GM23248 (cell line): ENCODE results near the gene GHRL.

Experiments
- EZH2 ChIP-seq: fragments of 200-600 bp; sonication (generic); IDR thresholded peaks from 2 replicates; pipeline ENCODE4 v1.6.1; 2018; ENCODE audit warnings: antibody characterized with exemption, mild to moderate bottlenecking; ENCODE audit not compliant: insufficient read depth, poor library complexity, severe bottlenecking
- EZH2phosphoT487 ChIP-seq: fragments of 200-600 bp; sonication (generic); IDR thresholded peaks from 2 replicates; pipeline ENCODE4 v1.6.1; 2018; ENCODE audit warnings: antibody characterized with exemption, moderate library complexity, mild to moderate bottlenecking, low read depth; ENCODE audit not compliant: insufficient read depth

DNA sequence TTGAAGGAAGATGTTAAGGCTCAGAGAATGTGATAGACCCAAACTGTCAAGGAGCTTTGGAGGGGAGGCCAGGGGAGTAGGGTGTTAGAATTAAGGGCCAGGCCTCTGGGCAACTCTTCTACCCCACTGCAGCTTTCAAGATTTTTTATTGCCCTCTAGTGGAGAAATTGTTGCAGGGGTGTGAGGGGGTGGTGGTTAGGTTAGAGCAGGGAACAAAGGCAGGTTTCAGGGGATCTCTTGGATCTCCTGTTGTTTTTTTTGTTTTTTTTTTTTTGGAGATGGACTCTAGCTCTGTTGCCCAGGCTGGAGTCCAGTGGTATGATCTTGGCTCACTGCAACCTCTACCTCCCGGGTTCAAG lies 29.6 kb upstream of the GHRL start:
- TF ChIP-seq EZH2phosphoT487 (no peak), EZH2 (no peak)
